Kidney (tissue), 14 donors: ENCODE results near the gene PPP1R13L. TPM values are rescaled to one million over a fixed set of nuclear protein-coding genes. Genes with fewer than 3 reads are reported as not detected.

ENCODE experiments used
- DNase-seq, 5 donors: peaks; one replicate each; pipeline ENCODE4 v3.0.0-alpha.2; 2013 to 2020
- FAIRE-seq: peaks from 2 replicates; lab custom pipeline; 2012; peaks lifted over from hg19 to GRCh38; lab: Jason Lieb, UNC
- H3K27ac ChIP-seq, 2 donors: one replicate each; pipeline ENCODE4 v1.7.0; 2013; ENCODE audit warnings: low read depth in 2 of 2, low read length in 2 of 2, inconsistent platforms in 1 of 2
- H3K27me3 ChIP-seq: one replicate; pipeline ENCODE4 v1.7.1; 2013; ENCODE audit warnings: low read length, inconsistent platforms; ENCODE audit not compliant: control insufficient read depth, insufficient read depth
- H3K36me3 ChIP-seq, 3 donors: one replicate each; pipeline versions ENCODE4 v1.7.0 to v1.7.1; 2013; ENCODE audit warnings: low read length in 3 of 3, control low read depth in 1 of 3, inconsistent platforms in 1 of 3; ENCODE audit not compliant: insufficient read depth in 3 of 3, control insufficient read depth in 2 of 3
- H3K4me1 ChIP-seq, 3 donors: one replicate each; pipeline versions ENCODE4 v1.7.0 to v1.7.1; 2013; ENCODE audit warnings: low read length in 3 of 3, inconsistent platforms in 1 of 3, low read depth in 1 of 3; ENCODE audit not compliant: control insufficient read depth in 2 of 3, insufficient read depth in 2 of 3
- H3K4me3 ChIP-seq, 3 donors: one replicate each; pipeline versions ENCODE4 v1.7.0 to v1.8.1; 2013; ENCODE audit warnings: low read length in 3 of 3, control low read depth in 1 of 3, inconsistent platforms in 1 of 3
- H3K9ac ChIP-seq, 3 donors: one replicate each; pipeline versions ENCODE4 v1.7.0 to v1.7.1; 2013; ENCODE audit warnings: low read length in 3 of 3, control low read depth in 1 of 3, inconsistent platforms in 1 of 3
- H3K9me3 ChIP-seq, 3 donors: one replicate each; pipeline versions ENCODE4 v1.7.0 to v1.7.1; 2013; ENCODE audit warnings: low read length in 3 of 3, control low read depth in 1 of 3, inconsistent platforms in 1 of 3; ENCODE audit not compliant: control insufficient read depth in 2 of 3, insufficient read depth in 1 of 3
- CTCF ChIP-seq: IDR thresholded peaks from 3 replicates; pipeline ENCODE4 v1.5.1; 2012; ENCODE audit warnings: mild to moderate bottlenecking, moderate library complexity, borderline replicate concordance; ENCODE audit not compliant: insufficient read depth; ENCODE audit errors: extremely low read depth
- intact Hi-C: fragments of 100-400 bp; cut with DNase I; formaldehyde crosslinking; loops from one replicate; pipeline ENCODE4 v1.11.1; 2022
- polyA plus RNA-seq: library from polyadenylated mRNA; stranded (reverse); fragments of 350-450 nt; fragmentation: Illumina TruSeq; extraction: RNeasy Lipid Tissue Mini Kit (QIAGEN cat#74804); gene quantifications from one replicate; pipeline ENCODE4 v1.2.3, GENCODE V29; 2014; ENCODE audit warnings: low read depth, low replicate concordance; ENCODE audit not compliant: insufficient read depth
- total RNA-seq: library from RNA; stranded (reverse); fragmentation: NEBNext Ultra II Directional; extraction: Animal tissue kit (Norgen Biotek cat#: 25700); gene quantifications from one replicate; pipeline ENCODE4 v1.2.1, GENCODE V29; 2021
- donor health status: control.
- donor health status: control.
- donor health status: control.
- donor health status: control.
- donor health status: control.
- donor health status: DM: yes; HTN: yes; CAD: no.
- donor health status: Normal renal cell carcinoma (clear cell type).

PPP1R13L gene
- total and polyA plus RNA-seq, 2 donors from 2014 or later: 21.4 to 32.4 TPM

DNA sequence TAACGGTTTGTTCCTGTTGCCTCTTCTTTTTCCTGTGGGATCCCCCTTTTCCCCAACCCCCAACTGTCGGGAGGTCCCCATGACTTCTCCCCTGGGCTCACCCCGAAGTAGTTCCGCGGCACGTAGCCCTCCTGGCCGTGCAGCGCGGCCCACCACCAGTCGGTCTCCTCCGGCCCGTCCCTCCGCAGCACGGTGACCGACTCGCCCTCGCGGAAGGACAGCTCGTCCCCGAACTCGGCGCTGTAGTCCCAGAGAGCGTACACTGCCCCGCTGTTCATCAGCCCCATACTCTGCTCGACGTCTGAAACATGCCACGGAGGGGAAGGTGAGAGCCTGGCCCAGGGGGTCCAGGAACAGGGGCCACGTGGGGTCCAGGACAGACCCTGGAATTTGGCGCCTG lies 22.4 kb downstream of the PPP1R13L start:
- no peak overlapping the region for H3K9ac ChIP-seq
- no peaks in the 10 kb centered on the region for H3K9me3 ChIP-seq
- FAIRE-seq (no peak), DNase-seq (no peak)
- no peaks in the 10 kb centered on the region for H3K36me3 ChIP-seq
- peaks cover 15% of the 10 kb centered on the region for H3K27me3 ChIP-seq
- TF ChIP-seq CTCF: no peak
- intact Hi-C loops: no loop called here
- no peak overlapping the region for H3K4me3 ChIP-seq
- peaks cover 0 to 3% (median 0%) of the 10 kb centered on the region in 3 donors for H3K4me1 ChIP-seq
- H3K27ac ChIP-seq: no peak overlapping the region

DNA sequence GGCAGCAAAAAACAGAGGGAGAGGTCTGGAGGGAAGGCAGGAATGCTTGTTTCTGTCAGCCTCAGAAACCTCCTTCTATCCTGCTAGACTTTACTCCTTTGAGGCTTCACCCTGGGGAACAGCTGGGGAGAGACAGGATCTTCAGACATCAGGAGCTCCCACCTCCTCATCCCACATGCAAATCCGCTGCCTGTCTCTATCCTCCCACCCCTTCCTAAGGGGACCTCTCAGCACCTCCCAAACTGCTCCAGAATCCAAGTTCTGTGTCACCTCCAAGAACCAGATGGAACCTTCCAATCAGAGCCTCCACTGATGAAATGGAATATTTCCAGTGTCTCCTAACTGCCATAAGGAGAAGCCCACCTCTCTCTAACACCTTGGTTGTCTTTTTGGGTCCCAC lies 24.8 kb downstream of the PPP1R13L start:
- H3K4me1 ChIP-seq: no peaks in the 10 kb centered on the region
- DNase-seq (no peak), FAIRE-seq (no peak)
- no peaks in the 10 kb centered on the region for H3K9me3 ChIP-seq
- no peaks in the 10 kb centered on the region for H3K36me3 ChIP-seq
- peaks cover 4% of the 10 kb centered on the region for H3K27me3 ChIP-seq
- H3K27ac ChIP-seq: no peak overlapping the region
- no peak for TF ChIP-seq CTCF
- no peak overlapping the region for H3K9ac ChIP-seq
- no peak overlapping the region for H3K4me3 ChIP-seq
- intact Hi-C loops: no loop called here

DNA sequence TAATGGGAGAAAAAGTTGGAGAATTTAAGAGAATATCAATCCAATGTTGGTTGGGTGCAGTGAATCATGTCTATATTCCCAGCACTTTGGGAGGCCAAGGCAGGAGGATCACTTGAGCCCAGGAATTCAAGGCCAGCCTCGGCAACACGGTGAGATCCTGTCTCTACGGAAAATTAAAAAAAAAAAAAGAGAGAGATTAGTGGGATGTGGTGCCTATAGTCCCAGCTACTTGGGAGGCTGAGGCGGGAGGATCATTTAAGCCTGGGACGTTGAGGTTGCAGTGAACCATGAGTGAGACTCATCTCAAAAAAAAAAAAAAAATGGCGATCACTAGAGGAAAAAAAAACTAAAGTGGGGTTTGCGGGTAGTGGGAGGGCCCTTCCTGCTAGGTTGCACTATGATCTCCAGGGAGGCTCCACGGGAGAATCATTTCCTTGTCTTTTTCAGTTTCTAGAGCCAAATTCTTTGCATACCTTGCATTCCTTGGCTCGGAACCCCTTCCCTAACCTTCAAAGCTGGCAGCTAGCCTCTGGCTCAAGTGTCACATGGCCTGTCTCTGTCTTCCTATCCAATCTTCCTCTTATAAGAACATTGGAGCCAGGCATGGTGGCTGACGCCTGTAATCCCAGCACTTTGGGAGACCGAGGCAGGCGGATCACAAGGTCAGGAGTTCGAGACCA lies 28.7 kb downstream of the PPP1R13L start:
- FAIRE-seq (no peak), DNase-seq (peak; percentile 66 to 90 (median 83))
- H3K9ac ChIP-seq: no peak overlapping the region
- no peaks in the 10 kb centered on the region for H3K4me1 ChIP-seq
- H3K9me3 ChIP-seq: no peaks in the 10 kb centered on the region
- H3K4me3 ChIP-seq: no peak overlapping the region
- no peaks in the 10 kb centered on the region for H3K36me3 ChIP-seq
- TF ChIP-seq CTCF: no peak
- H3K27me3 ChIP-seq: no peaks in the 10 kb centered on the region
- intact Hi-C loops: no loop called here
- H3K27ac ChIP-seq: no peak overlapping the region
